Large intestine (tissue), 3 donors: Measurements from ENCODE around the gene FASLG. TPM values are rescaled to one million over a fixed set of nuclear protein-coding genes. Genes with fewer than 3 reads are reported as not detected.

Source experiments
- DNase-seq, 2 donors: peaks; one replicate each; pipeline versions ENCODE4 v3.0.0 to v3.0.0-alpha.2; 2013
- H3K27ac ChIP-seq: one replicate; pipeline ENCODE4 v1.5.1; 2013; ENCODE audit warnings: low read length
- H3K27me3 ChIP-seq: 2 replicates; pipeline ENCODE4 v1.6.1; 2013; ENCODE audit warnings: low read length; ENCODE audit not compliant: control insufficient read depth, insufficient read depth
- H3K36me3 ChIP-seq: 2 replicates; pipeline ENCODE4 v1.6.1; 2013; ENCODE audit warnings: low read length; ENCODE audit not compliant: control insufficient read depth, insufficient read depth
- H3K4me1 ChIP-seq: one replicate; pipeline ENCODE4 v1.6.1; 2013; ENCODE audit warnings: low read length; ENCODE audit not compliant: control insufficient read depth, insufficient read depth
- H3K4me3 ChIP-seq: one replicate; pipeline ENCODE4 v1.5.1; 2013; ENCODE audit warnings: low read length
- H3K9me3 ChIP-seq: one replicate; pipeline ENCODE4 v1.6.1; 2013; ENCODE audit warnings: mild to moderate bottlenecking, low read depth, low read length, moderate library complexity; ENCODE audit not compliant: control insufficient read depth
- WGBS: methylation state at CpG from one replicate; pipeline ENCODE4 v1.1.5; 2013; ENCODE audit warnings: low lambda C conversion rate; ENCODE audit not compliant: insufficient coverage; 5-methylcytosine and 5-hydroxymethylcytosine counted together
- polyA plus RNA-seq: library from polyadenylated mRNA; unstranded; fragments of 120-200 nt; gene quantifications from one replicate; pipeline ENCODE4 v1.2.1, GENCODE V29; 2013

FASLG gene
- polyA plus RNA-seq, 1 donor, result 1.3 TPM

- Histone ChIP-seq H3K36me3 (no peaks in the 10 kb centered on the region), H3K27me3 (peaks cover 8% of the 10 kb centered on the region), H3K4me1 (no peaks in the 10 kb centered on the region), H3K4me3 (no peak overlapping the region), H3K9me3 (no peaks in the 10 kb centered on the region), H3K27ac (no peak overlapping the region)
- WGBS, result no CpG with 5 or more reads among the region's 14 CpGs
- peak in 1 of 2 donors; percentile 18 for DNase-seq
Measured at GRCh38 chr1:172662464-172663109, 3.7 kb downstream of the FASLG start.

- peaks cover 8% of the 10 kb centered on the region for H3K27me3 ChIP-seq
- no peak overlapping the region for H3K27ac ChIP-seq
- no peaks in the 10 kb centered on the region for H3K36me3 ChIP-seq
- no peaks in the 10 kb centered on the region for H3K4me1 ChIP-seq
- no peak overlapping the region for H3K4me3 ChIP-seq
- no CpG with 5 or more reads among the region's 3 CpGs for WGBS
- DNase-seq, result no peak
- no peaks in the 10 kb centered on the region for H3K9me3 ChIP-seq
Measured at GRCh38 chr1:172663732-172664131, 4.8 kb downstream of the FASLG start.

DNA sequence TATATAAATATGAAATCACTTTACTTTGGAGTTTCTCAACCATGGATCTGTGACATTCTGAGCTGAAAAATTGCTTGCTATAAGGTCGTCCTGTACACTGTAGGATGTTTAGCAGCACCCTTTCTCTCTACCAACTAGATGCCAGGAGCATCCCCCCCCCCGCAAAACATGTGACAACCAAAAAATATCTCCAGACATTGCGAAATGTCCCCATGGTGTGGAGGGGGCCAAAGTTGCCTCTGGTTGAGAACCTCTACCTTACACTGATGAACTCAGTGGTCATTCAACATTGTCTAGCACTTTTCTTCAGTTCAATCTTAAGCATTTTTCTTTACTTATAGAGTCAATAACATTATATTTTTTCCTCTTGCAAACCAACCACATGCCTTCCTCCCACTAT lies 9.2 kb downstream of the FASLG start:
- DNase-seq, result no peak
- Histone ChIP-seq H3K27me3 (peaks cover 10% of the 10 kb centered on the region), H3K9me3 (no peaks in the 10 kb centered on the region), H3K4me1 (no peaks in the 10 kb centered on the region), H3K4me3 (no peak overlapping the region), H3K27ac (no peak overlapping the region), H3K36me3 (no peaks in the 10 kb centered on the region)
- no CpG with 5 or more reads among the region's 3 CpGs for WGBS

- H3K27me3 ChIP-seq, result peaks cover 5% of the 10 kb centered on the region
- no peaks in the 10 kb centered on the region for H3K36me3 ChIP-seq
Measured at GRCh38 chr1:172669011-172669410, 10.1 kb downstream of the FASLG start.

DNA sequence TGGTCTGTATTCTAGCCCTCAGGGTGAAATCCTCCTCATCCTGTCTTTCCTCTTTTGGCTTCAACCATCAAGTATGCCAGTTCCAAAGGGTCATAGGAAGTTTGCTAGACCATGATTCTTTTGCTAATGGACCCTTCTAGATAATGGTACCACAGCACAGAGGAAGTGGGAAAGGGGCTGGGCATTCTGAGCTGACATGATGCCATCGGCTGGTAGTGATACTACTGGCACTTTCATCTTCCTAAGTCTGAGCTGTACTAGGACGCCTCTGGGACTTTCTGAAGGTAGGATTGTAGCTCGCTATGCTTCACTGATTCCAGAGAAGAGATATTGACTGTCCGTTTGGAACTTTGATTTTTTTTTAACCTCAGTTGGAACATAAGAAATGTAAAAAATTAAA lies 11.4 kb downstream of the FASLG start:
- no peak for DNase-seq
- Histone ChIP-seq H3K27ac (no peak overlapping the region), H3K9me3 (no peaks in the 10 kb centered on the region), H3K27me3 (peaks cover 5% of the 10 kb centered on the region), H3K4me3 (no peak overlapping the region), H3K36me3 (no peaks in the 10 kb centered on the region), H3K4me1 (no peaks in the 10 kb centered on the region)
- 100% methylated on average over 3 of the region's 4 CpGs for WGBS

More at GRCh38 chr1:172669011-172669410, 10.1 kb downstream of the FASLG start:
- no peak for DNase-seq
- Histone ChIP-seq H3K4me1 (no peaks in the 10 kb centered on the region), H3K9me3 (no peaks in the 10 kb centered on the region), H3K4me3 (no peak overlapping the region), H3K27ac (no peak overlapping the region)
- no CpG with 5 or more reads among the region's 3 CpGs for WGBS

GRCh38 chr1:172670791-172671190 lies 11.9 kb downstream of the FASLG start:
- no peaks in the 10 kb centered on the region for H3K36me3 ChIP-seq
- peaks cover 5% of the 10 kb centered on the region for H3K27me3 ChIP-seq
- 83% methylated on average over 1 of the region's 4 CpGs for WGBS
- H3K27ac ChIP-seq, result no peak overlapping the region
- no peaks in the 10 kb centered on the region for H3K9me3 ChIP-seq
- no peak for DNase-seq
- no peaks in the 10 kb centered on the region for H3K4me1 ChIP-seq
- no peak overlapping the region for H3K4me3 ChIP-seq

DNA sequence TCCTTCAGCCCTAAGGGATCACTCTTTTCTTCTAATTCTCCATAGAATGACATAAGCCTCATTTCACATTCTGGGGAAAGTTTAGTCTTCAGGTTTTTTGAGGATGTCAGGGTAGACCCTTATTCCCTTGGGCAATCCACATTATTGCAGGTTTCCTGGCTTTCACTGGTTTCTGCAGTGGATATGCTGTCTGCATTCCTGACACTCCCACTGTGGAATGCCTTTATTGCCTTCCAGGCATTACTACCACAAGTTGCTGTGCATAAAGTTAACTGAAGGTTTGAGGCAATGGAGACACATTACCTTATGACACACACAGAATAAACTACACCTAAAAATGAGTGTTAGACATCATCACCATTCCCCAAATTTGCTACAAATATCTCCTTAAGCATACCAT lies 12.7 kb downstream of the FASLG start:
- H3K4me1 ChIP-seq, result no peaks in the 10 kb centered on the region
- H3K4me3 ChIP-seq, result no peak overlapping the region
- peak; percentile 43 to 45 for DNase-seq
- H3K27me3 ChIP-seq, result peaks cover 5% of the 10 kb centered on the region
- no peaks in the 10 kb centered on the region for H3K9me3 ChIP-seq
- H3K36me3 ChIP-seq, result no peaks in the 10 kb centered on the region
- no peak overlapping the region for H3K27ac ChIP-seq

DNA sequence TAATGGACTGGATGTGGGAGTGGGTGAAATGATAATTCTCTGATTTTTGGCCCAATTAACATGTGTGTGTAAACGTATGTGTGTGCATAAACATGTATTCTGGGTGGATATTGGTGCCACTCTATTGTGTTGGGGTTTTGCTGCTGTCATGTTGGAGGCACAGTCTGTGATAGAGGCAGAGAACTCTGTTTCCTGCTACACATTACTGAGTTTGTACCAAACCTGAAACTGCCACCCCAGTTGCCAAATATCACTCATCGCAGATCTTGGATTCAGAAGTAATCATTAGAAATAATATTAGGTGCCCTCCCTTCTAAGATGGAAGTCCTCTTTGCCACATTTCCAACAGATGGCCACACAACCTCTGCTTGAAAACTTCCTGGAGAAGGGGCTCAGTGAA lies 13.8 kb downstream of the FASLG start:
- Histone ChIP-seq H3K4me1 (no peaks in the 10 kb centered on the region), H3K27ac (no peak overlapping the region), H3K9me3 (no peaks in the 10 kb centered on the region), H3K4me3 (no peak overlapping the region), H3K27me3 (peaks cover 5% of the 10 kb centered on the region), H3K36me3 (no peaks in the 10 kb centered on the region)
- DNase-seq, result no peak
- no CpG with 5 or more reads among the region's 2 CpGs for WGBS

DNA sequence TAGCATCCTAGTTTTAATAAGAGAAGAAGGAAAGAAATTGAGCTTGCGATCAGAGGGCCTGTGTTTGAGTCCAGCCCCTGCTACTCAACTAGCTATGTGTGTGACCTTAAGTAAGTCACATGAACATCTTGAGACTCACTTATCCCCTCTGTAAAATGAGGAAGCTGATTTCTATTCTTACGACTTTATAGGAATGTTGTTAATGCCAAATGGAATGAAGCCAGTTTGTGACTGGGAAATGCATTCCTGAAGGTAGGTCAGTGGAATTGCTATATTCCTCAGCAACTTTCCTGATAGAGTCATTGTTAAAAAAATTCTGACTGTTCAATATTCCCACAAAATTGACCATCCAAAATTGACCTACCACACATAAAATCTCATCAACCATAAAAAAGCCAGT lies 14.9 kb downstream of the FASLG start:
- no peak for DNase-seq
- Histone ChIP-seq H3K4me1 (no peaks in the 10 kb centered on the region), H3K36me3 (no peaks in the 10 kb centered on the region), H3K27ac (no peak overlapping the region), H3K9me3 (no peaks in the 10 kb centered on the region), H3K27me3 (peaks cover 5% of the 10 kb centered on the region), H3K4me3 (no peak overlapping the region)
- WGBS, result no CpG with 5 or more reads among the region's 2 CpGs

DNA sequence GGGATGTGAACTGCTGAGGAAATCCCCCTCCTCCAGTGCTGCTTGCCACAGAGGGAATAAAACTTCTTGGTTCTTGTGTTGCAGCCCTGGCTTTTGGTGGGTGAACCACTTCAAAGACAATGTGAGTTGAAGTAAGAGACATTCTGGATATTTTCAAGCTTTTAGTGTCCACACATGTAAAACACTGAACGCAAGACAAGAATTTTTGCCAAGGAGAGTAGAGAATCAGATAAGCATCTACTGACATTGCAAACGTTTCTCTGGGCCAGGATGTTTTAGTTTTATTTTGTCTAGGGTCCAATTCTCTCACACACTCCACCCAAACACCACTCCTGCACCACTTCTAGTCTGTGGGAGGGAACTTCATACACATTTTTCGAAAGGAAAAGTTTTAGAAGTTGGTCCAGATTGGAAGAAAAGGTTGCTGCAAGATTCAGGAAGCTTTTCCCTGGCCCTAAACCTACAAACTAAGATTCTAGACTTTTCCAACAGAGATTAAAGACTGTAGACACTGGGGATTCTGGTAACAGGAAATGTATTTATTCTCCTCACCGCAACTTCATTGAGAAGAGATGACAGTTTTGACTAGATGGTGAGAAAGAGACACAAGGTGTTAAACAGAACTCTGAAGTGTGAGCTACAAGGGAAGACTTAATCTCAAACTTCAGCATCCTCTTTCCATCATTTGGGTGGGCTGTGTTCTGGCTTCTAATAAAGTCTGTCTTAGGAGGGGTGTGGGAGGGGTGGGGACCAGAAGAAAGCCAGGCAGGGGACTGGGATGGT lies 16.1 kb downstream of the FASLG start:
- peaks cover 4% of the 10 kb centered on the region for H3K4me1 ChIP-seq
- no peak for DNase-seq
- no peaks in the 10 kb centered on the region for H3K36me3 ChIP-seq
- no peaks in the 10 kb centered on the region for H3K9me3 ChIP-seq
- no CpG with 5 or more reads among the region's 4 CpGs for WGBS
- H3K4me3 ChIP-seq, result no peak overlapping the region
- H3K27ac ChIP-seq, result no peak overlapping the region
- peaks cover 5% of the 10 kb centered on the region for H3K27me3 ChIP-seq
